Hepatocyte (in vitro differentiated cells): ENCODE measurements around the gene PRDM12.

Source experiments
- CTCF ChIP-seq: fragments of 200-600 bp; sonication (generic); IDR thresholded peaks from 2 replicates; pipeline ENCODE4 v1.5.1; 2016; ENCODE audit warnings: antibody characterized with exemption, mild to moderate bottlenecking; ENCODE audit not compliant: poor library complexity
- EZH2 ChIP-seq: fragments of 200-600 bp; sonication (generic); IDR thresholded peaks from 2 replicates; pipeline ENCODE4 v1.6.1; 2016; ENCODE audit warnings: antibody characterized with exemption, mild to moderate bottlenecking, borderline replicate concordance

- no peak for TF ChIP-seq CTCF
- TF ChIP-seq EZH2: no peak
Observed at GRCh38 chr9:130633336-130634190, 30.8 kb upstream of the PRDM12 start.
